HG03457 (cell line): ENCODE results near the gene MRPL50.
A peak's percentile ranks its signal among the peaks of the same experiment; 100 is the strongest.

Source experiments
- ATAC-seq: cut with Tn5 transposase; IDR thresholded peaks from one replicate; pipeline ENCODE4 v1.9.1; 2021; ENCODE audit warnings: moderate number of reproducible peaks; ENCODE audit not compliant: unreplicated experiment

MRPL50 gene

DNA sequence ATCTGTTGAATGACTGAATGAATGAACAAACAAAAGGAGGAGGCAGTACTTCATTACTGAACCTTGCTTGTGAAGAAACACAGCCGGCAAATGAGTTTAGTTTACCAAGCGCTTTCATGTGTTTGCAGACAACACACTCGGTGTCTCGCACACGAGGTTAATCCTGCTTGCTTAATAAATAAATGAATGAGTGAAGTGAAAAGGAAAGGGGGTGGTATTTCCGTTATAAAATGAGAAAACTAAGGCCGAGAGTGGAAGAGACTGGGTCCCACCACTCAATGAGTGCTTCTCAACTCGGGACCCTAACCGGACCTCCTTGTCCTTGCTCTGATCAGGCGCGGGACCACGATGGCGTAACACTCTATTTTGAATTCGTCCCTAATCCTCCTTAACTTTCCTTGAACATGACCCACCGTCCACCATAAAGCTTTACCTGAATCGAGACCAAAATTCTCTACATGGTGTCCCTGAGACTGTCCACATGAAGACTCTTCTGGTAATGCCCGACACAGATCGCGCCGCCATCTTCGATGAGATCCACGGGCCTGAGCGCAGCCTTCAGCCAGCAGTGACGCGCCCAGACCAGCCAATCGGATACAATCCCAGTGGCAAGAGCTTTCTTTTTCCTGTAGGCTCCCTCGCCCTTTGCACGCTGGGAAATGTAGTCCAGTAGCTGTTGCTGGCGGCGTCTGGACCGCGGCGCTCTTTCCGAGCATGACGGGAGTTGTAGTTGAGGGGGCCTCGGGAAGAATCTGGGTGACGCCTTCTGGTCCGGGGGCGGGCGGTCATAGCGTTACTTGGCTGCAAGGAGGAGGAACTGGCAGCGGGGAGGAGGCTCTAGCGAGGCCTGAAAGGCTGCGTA, at the start of gene MRPL50, which contains the start of gene ZNF189:
Gene MRPL50, minus strand, starts transcription at position 551 of the 862 bp plus-strand sequence. Its CDS starts 26 bp downstream, at position 525.
Gene ZNF189, plus strand, starts transcription at position 784 of the 862 bp plus-strand sequence. CDS start 306 bp downstream, outside the sequence.
- peak; percentile 99 for ATAC-seq

DNA sequence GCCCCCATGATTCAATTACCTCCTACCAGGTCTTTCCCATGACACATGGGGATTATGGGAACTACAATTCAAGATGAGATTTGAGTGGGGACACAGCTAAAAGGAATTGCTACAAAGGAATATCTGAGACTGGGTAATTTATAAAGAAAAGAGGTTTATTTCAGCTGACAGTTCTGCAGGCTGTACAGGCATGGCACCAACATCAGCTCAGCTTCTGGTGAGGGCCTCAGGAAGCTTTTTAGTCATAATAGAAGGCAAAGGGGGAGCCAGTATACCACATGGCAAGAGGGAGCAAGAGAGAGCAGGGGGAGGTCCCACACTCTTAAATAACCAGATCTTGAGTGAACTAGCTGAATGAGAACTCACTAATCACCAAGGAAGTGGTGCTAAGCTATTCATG, 48.3 kb upstream of the MRPL50 start:
- ATAC-seq: no peak

DNA sequence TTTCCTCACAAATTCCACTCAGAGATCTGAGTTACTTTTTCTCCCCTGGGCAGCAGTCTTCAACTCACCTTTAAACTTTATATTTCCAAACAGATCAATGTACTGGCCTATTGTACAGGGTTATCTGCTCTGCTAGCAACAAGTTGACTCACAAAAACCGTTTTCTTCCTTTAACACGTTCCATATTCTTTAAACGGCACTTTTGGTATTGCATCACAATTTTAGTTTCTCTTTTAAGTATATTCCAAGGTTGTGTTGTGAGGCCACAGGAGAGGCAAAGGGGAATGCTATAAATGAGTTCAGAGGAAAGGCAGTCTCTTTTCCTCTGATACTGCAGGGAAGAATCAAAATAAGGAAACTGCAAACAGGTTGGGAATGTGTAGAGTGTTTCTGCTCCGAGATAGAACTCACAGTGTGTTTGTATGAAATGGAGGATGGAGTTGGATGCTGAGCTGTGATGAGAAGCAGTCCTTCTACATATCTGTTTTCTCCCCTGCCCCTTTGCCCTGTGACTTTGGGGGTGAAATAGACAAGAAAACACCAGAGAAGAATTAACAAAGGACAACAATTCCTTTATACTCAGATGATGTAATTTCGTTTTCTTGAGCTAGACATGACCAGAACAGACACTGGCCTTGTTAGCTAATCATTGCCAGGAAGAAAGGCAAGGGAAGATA, 47.1 kb upstream of the MRPL50 start:
- no peak for ATAC-seq

DNA sequence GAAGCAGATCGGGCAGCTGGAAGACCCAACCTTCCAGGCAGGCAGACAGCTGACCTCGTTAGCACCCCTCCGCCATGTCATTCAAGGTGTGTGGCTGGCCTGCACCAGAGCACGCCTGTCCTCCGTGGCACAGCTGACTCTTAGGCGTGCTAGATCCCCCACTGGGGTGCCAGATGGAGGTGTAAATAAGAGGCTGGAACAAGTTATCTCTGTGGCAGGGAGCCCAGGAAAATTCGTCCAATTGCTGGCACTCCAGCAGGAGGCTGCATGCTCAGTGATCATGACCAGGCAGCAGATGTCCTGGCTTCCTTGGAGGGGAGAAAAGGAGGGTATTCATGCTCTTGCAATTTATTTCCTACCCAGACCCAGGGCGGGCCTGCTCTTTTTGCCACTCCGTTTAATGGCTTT, 45.0 kb upstream of the MRPL50 start:
- no peak for ATAC-seq

DNA sequence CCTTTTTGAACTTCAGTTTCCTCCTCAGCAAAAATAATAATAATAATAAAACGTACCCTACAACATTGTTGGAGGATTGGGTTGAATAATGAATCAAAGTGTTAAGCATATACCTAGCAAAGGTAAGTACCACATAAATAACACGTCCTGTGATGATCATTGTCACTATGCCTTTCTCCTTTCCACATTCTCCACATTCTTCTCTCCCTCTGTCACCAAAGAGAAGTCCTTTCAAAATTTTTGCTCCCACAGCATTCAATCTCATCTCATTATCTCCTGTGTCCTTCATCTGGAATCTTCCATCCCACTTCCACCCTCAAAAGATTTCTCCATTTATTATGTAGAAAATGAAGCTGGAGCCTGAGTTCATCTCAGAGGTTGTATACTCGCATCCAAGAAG, 44.3 kb upstream of the MRPL50 start:
- ATAC-seq: no peak

DNA sequence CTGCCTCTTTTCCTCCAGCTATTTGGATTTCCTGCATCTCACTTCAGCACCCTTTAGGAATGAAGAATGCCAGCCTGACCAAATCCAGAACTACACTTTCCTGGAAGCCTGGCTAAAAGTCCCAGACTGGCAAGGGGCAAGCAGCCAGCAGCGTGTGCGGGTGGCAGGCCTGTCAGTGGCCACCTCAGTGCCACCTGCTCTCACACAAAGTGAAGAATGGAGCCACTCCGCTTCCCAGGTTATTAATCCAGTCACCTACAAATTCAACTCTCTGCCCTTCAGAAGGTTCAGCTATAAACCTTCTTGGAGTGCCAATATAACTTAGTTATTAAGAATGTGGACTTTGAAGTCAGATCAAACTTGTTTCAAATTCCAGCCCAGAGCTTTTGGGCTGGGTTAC, 43.9 kb upstream of the MRPL50 start:
- no peak for ATAC-seq

DNA sequence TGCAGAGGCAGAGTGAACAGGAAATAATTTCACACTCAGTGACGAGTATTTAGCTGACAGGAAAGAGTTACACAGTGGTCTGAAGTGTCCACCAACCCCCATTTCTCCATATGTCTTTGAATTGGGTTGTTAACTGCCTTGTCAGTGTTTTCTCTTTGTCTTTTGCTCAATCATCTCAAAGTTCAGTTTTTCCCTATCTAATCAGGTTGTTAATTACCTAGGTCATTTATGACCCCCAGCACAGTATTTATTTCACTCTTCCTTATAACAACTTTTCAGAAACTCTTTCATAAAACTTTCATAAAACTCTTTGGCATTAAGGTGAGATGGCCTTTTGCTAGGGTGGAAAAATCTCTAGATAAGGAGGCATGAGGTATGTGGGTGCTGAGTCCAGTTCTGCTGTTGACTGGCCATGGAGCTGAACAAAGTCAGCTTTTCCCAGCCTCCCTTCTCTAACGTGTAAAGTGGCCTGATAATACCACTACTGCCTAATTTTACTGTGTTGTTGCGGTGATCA, 42.4 kb upstream of the MRPL50 start:
- no peak for ATAC-seq

DNA sequence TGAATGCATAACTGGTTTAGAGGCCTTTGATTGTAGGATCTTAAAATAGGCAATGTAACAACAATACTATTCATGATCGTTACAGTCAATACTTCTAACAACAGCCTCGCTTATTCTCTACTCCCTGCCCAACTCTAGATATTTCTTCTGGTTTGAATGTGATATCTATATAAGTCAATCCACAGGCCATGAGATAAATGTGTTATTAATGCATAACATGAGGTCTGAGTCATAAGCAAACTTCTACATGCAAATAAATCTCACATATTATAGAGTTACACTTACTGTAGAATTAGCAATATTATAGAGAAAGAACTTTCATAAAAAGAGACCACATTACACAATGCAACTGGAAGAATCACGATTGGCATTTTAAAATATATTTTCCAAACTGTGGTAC, 40.1 kb upstream of the MRPL50 start:
- ATAC-seq: no peak

DNA sequence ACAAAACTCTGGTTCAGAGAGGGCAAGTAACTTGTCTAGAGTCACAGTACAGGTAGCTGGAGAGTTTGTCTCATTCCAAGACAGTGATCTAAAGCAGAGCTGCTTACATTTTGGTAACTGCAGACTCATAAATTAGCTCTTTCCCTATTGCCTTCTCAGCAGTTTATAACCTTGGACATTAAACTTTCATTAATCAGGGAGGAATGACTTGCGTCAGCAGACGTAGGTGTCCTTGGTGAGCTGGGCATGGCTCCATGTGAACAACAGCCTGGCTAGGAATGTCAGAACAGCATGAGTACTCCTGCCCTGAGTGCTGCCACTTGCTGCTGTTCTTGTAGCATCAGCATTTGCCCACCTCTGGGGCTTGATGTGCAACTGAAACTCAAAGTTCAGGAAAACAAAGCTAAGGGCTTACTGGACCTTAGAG, 39.4 kb upstream of the MRPL50 start:
- no peak for ATAC-seq

DNA sequence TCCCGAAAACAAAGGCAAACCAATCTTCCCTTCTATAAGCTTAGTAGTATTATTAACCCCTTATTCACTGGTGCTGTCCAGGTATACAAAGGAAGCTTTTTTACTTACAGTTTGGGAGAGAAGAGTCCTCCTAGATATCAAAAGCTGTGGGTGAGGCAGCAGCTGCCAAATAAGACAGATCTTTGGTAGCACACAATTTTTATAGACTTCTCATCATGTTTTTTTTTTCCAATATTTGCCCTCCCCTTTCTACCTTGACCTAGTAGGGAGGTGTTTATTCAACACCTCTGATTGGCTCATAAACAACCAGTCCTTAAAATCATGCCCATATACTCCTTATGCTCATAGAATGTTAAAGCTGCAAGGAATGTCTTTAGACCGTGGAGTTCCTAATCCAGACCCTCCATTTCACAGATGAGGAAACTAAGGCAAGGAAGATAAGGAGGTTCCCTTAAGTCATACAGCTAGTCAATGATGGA, 37.2 kb upstream of the MRPL50 start, which contains the start of gene ALDOB:
Gene ALDOB, minus strand, starts transcription at position 174 of the 479 bp plus-strand sequence. CDS start 4,887 bp downstream, outside the sequence.
- ATAC-seq: no peak

DNA sequence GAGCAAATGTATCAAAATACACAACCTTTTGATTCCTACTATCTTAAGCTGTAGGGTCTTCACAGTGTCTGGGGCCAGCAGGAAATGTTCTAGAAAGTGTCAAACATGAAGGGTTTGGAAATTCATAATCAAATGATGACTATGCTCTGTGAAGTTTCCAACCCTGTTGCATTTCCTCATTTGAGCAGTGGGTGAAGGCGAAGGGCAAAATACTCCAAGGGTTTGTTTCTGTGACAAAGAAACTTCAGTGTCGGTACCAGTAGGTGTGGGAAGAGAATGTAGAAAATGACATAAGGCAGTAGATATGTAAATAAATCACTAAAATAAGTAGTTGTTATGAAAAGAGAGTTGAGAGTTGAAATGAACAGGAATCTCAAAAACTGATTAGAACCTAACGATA, 36.6 kb upstream of the MRPL50 start:
- ATAC-seq: no peak

DNA sequence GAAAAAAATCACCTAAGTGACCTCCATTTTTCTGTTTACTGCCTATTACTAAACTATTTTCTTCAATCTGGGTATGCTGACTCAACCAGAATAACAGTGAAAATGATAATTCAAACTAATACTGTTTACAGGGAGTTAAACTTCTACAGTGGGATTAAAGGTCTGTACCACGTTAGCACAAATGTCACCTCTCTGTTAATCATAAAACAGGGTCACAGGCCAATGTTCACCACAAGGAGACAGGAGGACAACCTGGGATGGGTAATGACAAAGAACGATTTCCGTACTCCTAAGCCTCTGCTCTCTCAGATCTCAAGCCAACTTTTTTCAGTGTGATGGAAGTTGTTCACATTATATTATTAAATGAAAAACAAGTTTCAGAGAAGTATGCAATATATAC, 34.8 kb upstream of the MRPL50 start:
- ATAC-seq: no peak

DNA sequence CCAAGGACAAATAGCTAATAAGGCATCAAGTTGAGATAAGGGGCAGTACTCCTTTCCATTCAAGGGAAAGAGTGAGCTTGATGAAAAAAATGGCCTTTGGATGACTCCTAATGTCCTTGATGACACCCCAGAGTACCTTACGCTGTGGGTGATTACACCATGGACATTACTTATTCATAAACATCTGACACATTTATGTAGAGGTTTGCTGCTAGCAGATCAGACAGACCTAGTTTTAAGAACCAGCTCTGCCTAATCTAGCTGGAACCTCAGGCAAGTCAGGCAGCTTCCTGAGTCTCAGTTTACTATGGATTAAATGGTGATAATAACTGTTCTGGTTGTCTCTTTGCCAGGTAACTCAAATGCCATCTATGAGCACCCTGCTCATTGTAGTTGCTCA, 34.3 kb upstream of the MRPL50 start:
- ATAC-seq: no peak

DNA sequence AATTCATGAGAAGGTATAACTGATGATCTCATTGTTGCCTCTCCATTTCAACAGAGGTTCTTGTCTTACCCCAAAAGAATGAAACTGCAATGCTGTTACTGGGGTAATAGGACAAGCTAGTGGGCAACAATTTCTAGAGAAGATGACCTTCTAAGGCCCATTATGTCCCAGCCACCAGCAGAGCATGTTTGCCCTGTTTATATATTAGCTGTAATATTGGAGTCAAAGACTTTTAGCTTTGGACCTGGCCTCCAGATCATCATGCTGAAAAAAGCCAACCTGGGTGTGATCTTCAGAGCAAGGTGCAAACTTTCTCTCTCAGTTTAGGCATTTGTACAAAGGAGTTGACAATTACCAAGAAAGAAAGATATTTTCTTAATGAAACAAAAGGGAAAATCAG, 33.8 kb upstream of the MRPL50 start:
- ATAC-seq: no peak

DNA sequence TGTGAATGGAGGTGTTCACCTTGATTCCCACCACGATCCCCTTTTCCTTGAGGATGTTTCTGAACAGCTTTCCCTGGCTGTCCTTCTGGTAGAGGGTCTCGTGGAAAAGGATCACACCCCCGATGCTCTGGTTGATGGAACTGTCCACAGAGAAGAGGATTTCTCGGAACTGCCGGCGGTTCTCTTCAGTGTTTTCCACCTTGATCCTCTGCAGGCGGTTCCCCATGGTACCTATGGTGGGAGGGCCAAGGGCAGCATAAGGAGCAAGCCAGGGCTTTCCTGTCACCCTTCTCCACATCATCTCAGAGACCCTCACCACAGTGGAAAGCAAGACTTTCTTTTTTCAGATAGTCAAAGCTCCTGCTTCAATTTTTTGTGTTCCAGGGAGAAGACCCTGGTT, 31.3 kb upstream of the MRPL50 start:
- no peak for ATAC-seq

DNA sequence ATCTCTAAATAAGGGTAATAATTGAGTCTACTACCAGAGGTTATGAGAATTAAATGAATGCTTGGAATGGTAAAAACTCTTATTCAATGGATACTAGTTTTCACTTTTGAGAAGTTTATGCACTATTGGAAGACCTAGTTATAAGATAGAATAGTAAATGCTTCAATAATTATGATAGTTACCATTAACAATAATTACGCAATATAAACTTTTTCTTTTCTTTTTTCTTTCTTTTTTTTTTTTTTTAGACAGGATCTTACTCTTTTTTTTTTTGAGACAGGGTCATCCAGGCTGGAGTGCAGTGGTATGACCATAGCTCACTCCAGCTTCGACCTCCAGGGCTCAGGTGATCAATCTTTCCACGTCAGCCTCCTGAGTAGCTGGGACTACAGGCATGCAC, 30.5 kb upstream of the MRPL50 start:
- ATAC-seq: no peak

DNA sequence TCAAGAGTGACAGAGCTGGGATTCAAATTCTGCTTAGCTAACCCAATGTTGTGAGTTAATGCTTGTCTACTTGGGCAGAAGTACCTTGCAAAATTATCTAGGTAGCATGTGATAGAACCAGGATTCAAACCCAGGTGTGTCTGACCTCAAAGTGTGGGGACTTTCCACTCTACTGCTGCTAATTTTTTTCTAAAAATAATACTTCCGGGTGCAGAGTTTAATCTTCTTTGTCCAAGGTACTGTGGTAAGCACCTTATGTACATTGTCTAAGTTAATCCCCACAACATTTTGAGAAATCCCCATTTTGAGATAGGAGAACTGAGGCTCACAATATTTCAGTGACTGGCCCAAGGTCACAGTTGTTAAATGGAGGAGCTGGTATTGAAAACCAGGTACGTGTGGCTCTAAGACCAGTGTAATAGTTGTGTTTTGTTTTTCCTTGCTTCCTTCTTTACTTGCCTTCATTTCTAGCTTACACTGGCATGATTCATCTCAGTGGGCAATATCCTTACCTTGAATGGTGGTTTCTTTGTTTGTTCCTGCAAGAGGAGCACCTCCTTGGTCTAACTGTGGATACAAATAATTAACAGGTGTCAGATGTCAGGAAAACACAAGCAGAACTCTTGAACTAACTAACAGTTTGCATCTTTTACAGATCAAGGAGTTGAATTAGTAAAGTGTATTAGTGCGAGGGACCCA, 29.7 kb upstream of the MRPL50 start:
- ATAC-seq: peak; percentile 71

DNA sequence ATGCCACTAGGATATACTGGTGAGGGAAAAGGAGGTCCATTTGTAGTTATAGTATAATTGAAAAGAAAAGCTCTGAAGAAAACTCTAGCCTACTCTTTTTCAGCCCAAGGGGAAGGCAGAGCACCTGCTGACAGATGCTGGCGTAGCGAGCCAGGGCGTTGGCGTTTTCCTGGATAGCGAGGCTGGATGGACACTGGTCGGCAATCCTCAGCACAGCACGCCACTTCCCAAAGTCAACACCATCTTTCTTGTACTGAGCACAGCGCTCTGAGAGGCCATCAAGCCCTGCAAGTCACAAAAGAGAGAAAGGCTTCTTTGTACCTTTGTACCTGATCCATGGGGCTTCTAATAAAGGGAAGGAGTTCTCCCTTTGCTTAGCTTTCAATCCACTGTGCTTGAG, 28.9 kb upstream of the MRPL50 start:
- no peak for ATAC-seq

DNA sequence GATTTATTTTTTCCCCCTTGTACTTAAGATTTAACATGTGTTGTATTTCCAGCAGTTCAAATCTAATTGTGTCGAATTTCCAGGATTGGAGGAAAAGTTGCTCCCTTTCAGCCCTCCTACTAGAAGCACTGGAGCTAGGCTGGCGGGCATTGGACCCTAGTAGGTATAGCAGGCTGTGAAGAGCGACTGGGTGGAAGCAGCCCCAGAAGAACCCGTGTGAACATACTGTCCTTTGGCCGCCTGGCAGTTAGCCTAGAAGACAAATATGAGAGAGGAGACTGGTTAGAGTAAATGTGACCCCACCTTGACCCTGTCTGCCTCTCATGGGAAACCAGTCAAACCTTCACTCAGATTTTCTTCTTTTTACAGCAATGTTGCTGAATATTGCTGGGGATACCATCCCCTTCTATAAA, 23.2 kb upstream of the MRPL50 start:
- no peak for ATAC-seq

DNA sequence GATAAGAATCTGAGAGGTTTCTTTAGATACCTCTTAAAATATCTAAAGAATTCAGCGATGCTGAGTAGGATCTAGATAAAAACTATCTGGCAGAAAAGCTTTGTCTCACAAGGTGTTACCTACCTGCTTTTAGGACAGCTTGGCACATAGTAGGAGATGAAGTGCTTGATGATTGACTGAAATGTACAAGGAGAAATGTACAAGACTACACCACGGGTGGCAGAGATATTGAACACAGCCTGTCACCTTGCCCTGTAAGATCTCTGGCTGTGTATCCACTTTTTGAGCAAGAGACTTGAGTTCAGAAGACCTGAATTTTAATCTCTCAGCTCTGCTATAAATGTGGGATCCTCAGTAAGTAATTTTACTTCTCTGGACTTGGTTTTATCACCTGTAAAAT, 21.4 kb upstream of the MRPL50 start:
- ATAC-seq: no peak
